Measurements from ENCODE around the gene LYRM7.

DNA sequence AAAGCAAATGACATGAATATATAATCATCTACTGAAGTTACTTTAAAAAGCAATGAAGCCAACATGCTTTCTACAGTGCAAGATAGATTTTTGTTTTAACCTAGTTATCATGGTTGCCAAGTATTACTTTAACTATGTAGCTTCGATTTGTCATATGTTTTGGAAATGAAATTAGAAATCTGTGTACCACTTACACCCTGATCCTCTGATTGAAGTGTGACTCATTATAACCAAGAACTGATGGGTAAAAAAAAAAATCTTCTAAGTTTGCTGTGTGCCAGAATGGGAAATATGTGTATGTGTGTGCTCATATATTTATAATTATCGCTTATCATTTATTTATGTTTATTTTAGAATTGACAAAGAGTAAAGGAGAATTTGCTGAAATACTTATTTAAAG lies 84.0 kb downstream of the LYRM7 start:
- no peak for TF ChIP-seq CTCF (conservative IDR thresholded peaks at IDR 0.05 in 1 of 2, IDR thresholded peaks at IDR 0.05 in 1 of 2; ENCODE audit: low read depth in 1 of 2, low read length in 2 of 2)
- TF ChIP-seq EZH2 (IDR thresholded peaks at IDR 0.05; ENCODE audit: low read length, missing control alignments) = no peak
